Esophagus muscularis mucosa (tissue), 4 donors: ENCODE data around the gene AKAP6. TPM values are rescaled to one million over a fixed set of nuclear protein-coding genes. Genes with fewer than 3 reads are reported as not detected.

ENCODE experiments used
- DNase-seq: peaks from one replicate; pipeline ENCODE4 v3.0.0-alpha.2; 2017; ENCODE audit errors: extremely low spot score
- H3K27ac ChIP-seq, 4 donors: fragments of 200-600 bp; sonication (generic); replicated peaks in 1 of 4; 1 replicate in 3 of 4; 2 replicates in 1 of 4; pipeline ENCODE4 v1.5.1; 2016 to 2019; ENCODE audit warnings: mild to moderate bottlenecking in 1 of 4
- H3K27me3 ChIP-seq, 4 donors: fragments of 200-600 bp; sonication (generic); one replicate each; pipeline versions ENCODE4 v1.5.1 to v1.6.0; 2016 to 2019
- H3K36me3 ChIP-seq, 4 donors: fragments of 200-600 bp; sonication (generic); one replicate each; pipeline ENCODE4 v1.5.1; 2016 to 2019
- H3K4me1 ChIP-seq, 4 donors: fragments of 200-600 bp; sonication (generic); one replicate each; pipeline ENCODE4 v1.5.1; 2016 to 2019
- H3K4me3 ChIP-seq, 4 donors: fragments of 200-600 bp; sonication (generic); 1 replicate in 2 of 4; 2 replicates in 2 of 4; pipeline ENCODE4 v1.5.1; 2016 to 2019; ENCODE audit warnings: mild to moderate bottlenecking in 4 of 4, moderate library complexity in 1 of 4
- H3K9me3 ChIP-seq, 4 donors: fragments of 200-600 bp; sonication (generic); 1 replicate in 3 of 4; 2 replicates in 1 of 4; pipeline ENCODE4 v1.5.1; 2016 to 2019
- EP300 ChIP-seq: sonication (generic); formaldehyde crosslinking; IDR thresholded peaks from one replicate; pipeline ENCODE4 v1.6.1; 2017; ENCODE audit warnings: antibody characterized with exemption
- POLR2A ChIP-seq: fragments of 450-650 bp; IDR thresholded peaks from one replicate; pipeline ENCODE4 v1.6.1; 2017; ENCODE audit warnings: antibody characterized with exemption, moderate library complexity, mild to moderate bottlenecking, low read depth
- POLR2AphosphoS5 ChIP-seq, 2 donors: sonication (generic); formaldehyde crosslinking; IDR thresholded peaks; one replicate each; pipeline ENCODE4 v1.6.1; 2017; ENCODE audit warnings: antibody characterized with exemption in 2 of 2
- WGBS: methylation state at CpG from one replicate; pipeline ENCODE4 v1.1.5; 2018; 5-methylcytosine and 5-hydroxymethylcytosine counted together
- intact Hi-C: fragments of 100-400 bp; cut with DNase I; formaldehyde crosslinking; loops from one replicate; pipeline ENCODE4 v1.15.1; 2023
- total RNA-seq, 4 donors: library from RNA; depleted of rRNA; stranded (reverse); fragments of >200 nt; gene quantifications; one replicate each; pipeline versions ENCODE4 v1.1.0 to v1.2.1, GENCODE V29; 2016
- TF ChIP-seq, protein P1 (sequence below), 3 experiments: fragments of 200-600 bp in 2 of 3; fragments of 450-650 bp in 1 of 3; sonication (generic) in 2 of 3; IDR thresholded peaks; one replicate each; pipeline ENCODE4 v1.5.1; 2017 to 2019; ENCODE audit warnings: antibody characterized with exemption in 3 of 3, mild to moderate bottlenecking in 2 of 3, moderate library complexity in 1 of 3

The AKAP6 gene
- total RNA-seq, 4 donors from 2014 or later: 21.3 to 38.6 (median 31.5) TPM

GRCh38 chr14:32318087-32318795 is 10.9 kb upstream of the AKAP6 start:
- WGBS: 93% methylated on average over 7 of the region's 7 CpGs
- no peak for TF ChIP-seq POLR2A
- H3K36me3 ChIP-seq: no peaks in the 10 kb centered on the region
- H3K9me3 ChIP-seq: no peaks in the 10 kb centered on the region
- no peak for DNase-seq
- no peak overlapping the region for H3K27ac ChIP-seq
- intact Hi-C loops: no loop called here
- no peaks in the 10 kb centered on the region for H3K27me3 ChIP-seq
- peaks cover 0 to 8% (median 3%) of the 10 kb centered on the region in 4 donors for H3K4me1 ChIP-seq
- H3K4me3 ChIP-seq: no peak overlapping the region

DNA sequence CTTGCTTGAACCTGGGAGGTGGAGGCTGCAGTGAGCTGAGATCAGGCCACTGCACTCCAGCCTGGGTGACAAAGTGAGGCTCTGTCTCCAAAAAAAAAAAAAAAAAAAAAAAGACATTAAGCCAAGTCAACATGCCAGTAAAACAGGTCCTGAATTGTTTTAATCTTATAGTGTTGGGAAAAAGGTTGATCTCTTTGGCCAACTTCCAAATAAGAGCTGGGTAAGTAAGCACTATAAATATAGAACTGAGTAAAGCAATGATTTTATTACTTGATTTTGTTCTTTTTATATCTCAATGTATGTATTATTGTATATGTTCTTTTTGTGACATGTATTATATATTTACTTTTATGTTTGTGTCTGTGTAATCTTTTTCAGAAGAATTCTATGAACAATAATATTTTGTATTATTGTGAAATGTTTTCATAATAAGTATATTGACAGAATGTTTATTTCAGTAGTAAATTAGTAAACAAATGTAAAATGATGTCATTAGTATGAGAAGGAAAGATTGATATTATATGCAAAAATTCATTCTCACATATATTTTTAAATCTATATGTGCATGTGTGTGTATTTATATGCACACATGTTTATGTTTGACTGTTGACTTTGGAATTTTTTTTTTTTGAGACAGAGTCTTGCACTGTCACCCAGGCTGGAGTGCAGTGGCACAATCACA is 9.6 kb upstream of the AKAP6 start:
- peaks cover 0 to 8% (median 3%) of the 10 kb centered on the region in 4 donors for H3K4me1 ChIP-seq
- H3K27me3 ChIP-seq: no peaks in the 10 kb centered on the region
- no peak for DNase-seq
- intact Hi-C loops: no loop called here
- no peak overlapping the region for H3K4me3 ChIP-seq
- no peaks in the 10 kb centered on the region for H3K9me3 ChIP-seq
- no peak overlapping the region for H3K27ac ChIP-seq
- no peak for TF ChIP-seq POLR2AphosphoS5 (IDR thresholded peaks at IDR 0.05)
- TF ChIP-seq, protein P1, sequence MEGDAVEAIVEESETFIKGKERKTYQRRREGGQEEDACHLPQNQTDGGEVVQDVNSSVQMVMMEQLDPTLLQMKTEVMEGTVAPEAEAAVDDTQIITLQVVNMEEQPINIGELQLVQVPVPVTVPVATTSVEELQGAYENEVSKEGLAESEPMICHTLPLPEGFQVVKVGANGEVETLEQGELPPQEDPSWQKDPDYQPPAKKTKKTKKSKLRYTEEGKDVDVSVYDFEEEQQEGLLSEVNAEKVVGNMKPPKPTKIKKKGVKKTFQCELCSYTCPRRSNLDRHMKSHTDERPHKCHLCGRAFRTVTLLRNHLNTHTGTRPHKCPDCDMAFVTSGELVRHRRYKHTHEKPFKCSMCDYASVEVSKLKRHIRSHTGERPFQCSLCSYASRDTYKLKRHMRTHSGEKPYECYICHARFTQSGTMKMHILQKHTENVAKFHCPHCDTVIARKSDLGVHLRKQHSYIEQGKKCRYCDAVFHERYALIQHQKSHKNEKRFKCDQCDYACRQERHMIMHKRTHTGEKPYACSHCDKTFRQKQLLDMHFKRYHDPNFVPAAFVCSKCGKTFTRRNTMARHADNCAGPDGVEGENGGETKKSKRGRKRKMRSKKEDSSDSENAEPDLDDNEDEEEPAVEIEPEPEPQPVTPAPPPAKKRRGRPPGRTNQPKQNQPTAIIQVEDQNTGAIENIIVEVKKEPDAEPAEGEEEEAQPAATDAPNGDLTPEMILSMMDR (IDR thresholded peaks at IDR 0.05): no peak
- TF ChIP-seq EP300: no peak
- no peak for TF ChIP-seq POLR2A
- no peaks in the 10 kb centered on the region for H3K36me3 ChIP-seq

- Histone ChIP-seq H3K4me1 (peaks cover 0 to 8% (median 3%) of the 10 kb centered on the region in 4 donors), H3K27ac (no peak overlapping the region), H3K4me3 (no peak overlapping the region), H3K36me3 (no peaks in the 10 kb centered on the region), H3K9me3 (no peaks in the 10 kb centered on the region), H3K27me3 (no peaks in the 10 kb centered on the region)
- no peak for DNase-seq
- WGBS: 83% methylated on average over 1 of the region's 1 CpG
- intact Hi-C loops: no loop called here
- TF ChIP-seq, protein P1 (IDR thresholded peaks at IDR 0.05): no peak
- TF ChIP-seq POLR2A (no peak), POLR2AphosphoS5 (IDR thresholded peaks at IDR 0.05) (no peak), EP300 (no peak)
Measured at GRCh38 chr14:32324601-32325000, 4.5 kb upstream of the AKAP6 start.

GRCh38 chr14:32327255-32327961 is 1.7 kb upstream of the AKAP6 start:
- TF ChIP-seq, protein P1 (IDR thresholded peaks at IDR 0.05): no peak
- no peak for TF ChIP-seq EP300
- no peak for TF ChIP-seq POLR2AphosphoS5 (IDR thresholded peaks at IDR 0.05)
- no peak for TF ChIP-seq POLR2A
- intact Hi-C loops: no loop called here

GRCh38 chr14:32329690-32330285 is 690 bp downstream of the AKAP6 start:
- H3K27ac ChIP-seq: no peak overlapping the region
- H3K36me3 ChIP-seq: no peaks in the 10 kb centered on the region
- TF ChIP-seq, protein P1 (IDR thresholded peaks at IDR 0.05): no peak
- TF ChIP-seq POLR2AphosphoS5 (IDR thresholded peaks at IDR 0.05): no peak
- no peak overlapping the region for H3K4me3 ChIP-seq
- no peaks in the 10 kb centered on the region for H3K9me3 ChIP-seq
- intact Hi-C loops: no loop called here
- DNase-seq: no peak
- WGBS: 82% methylated on average over 2 of the region's 2 CpGs
- no peaks in the 10 kb centered on the region for H3K27me3 ChIP-seq
- peaks cover 0 to 8% (median 6%) of the 10 kb centered on the region in 4 donors for H3K4me1 ChIP-seq

More at GRCh38 chr14:32327255-32327961, 1.7 kb upstream of the AKAP6 start:
- 93% methylated on average over 2 of the region's 2 CpGs for WGBS
- H3K27me3 ChIP-seq: no peaks in the 10 kb centered on the region
- H3K4me1 ChIP-seq: peaks cover 0 to 8% (median 6%) of the 10 kb centered on the region in 4 donors
- H3K9me3 ChIP-seq: no peaks in the 10 kb centered on the region
- no peak overlapping the region for H3K4me3 ChIP-seq
- H3K36me3 ChIP-seq: no peaks in the 10 kb centered on the region
- DNase-seq: no peak
- no peak overlapping the region for H3K27ac ChIP-seq
